OCI-LY1 (cell line): ENCODE data around the gene CTIF.

ENCODE experiments used
- H2AFZ ChIP-seq: fragments of 200-600 bp; sonication (generic), shearing (Covaris generic); 2 replicates; pipeline ENCODE4 v1.6.0; 2014; ENCODE audit warnings: antibody characterized with exemption, mild to moderate bottlenecking, low read length
- H3F3A ChIP-seq: fragments of 200-600 bp; sonication (generic), shearing (Covaris generic); 2 replicates; pipeline ENCODE4 v1.6.0; 2014; ENCODE audit warnings: mild to moderate bottlenecking, antibody characterized with exemption, low read length, moderate library complexity; ENCODE audit not compliant: insufficient read depth
- H3K27ac ChIP-seq: fragments of 200-600 bp; sonication (generic); 2 replicates; pipeline ENCODE4 v1.5.1; 2014; ENCODE audit warnings: low read length, mixed run types, mild to moderate bottlenecking, low read depth; ENCODE audit not compliant: poor library complexity, severe bottlenecking
- H3K27me3 ChIP-seq: fragments of 200-600 bp; sonication (generic); 2 replicates; pipeline ENCODE4 v1.6.0; 2014; ENCODE audit warnings: antibody characterized with exemption, mild to moderate bottlenecking, low read length, moderate library complexity; ENCODE audit not compliant: insufficient read depth
- H3K36me3 ChIP-seq: fragments of 200-600 bp; sonication (generic); 2 replicates; pipeline ENCODE4 v1.6.1; 2014; ENCODE audit warnings: mild to moderate bottlenecking, antibody characterized with exemption, low read length, moderate library complexity, mixed read lengths; ENCODE audit not compliant: insufficient read depth
- H3K4me1 ChIP-seq: fragments of 200-600 bp; sonication (generic); 2 replicates; pipeline ENCODE4 v1.5.1; 2014; ENCODE audit warnings: mild to moderate bottlenecking, low read length, moderate library complexity; ENCODE audit not compliant: insufficient read depth, severe bottlenecking
- H3K4me2 ChIP-seq: fragments of 200-600 bp; sonication (generic), shearing (Covaris generic); 2 replicates; pipeline ENCODE4 v1.6.1; 2014; ENCODE audit warnings: low read length
- H3K4me3 ChIP-seq: fragments of 200-600 bp; sonication (generic); 2 replicates; pipeline ENCODE4 v1.5.1; 2014; ENCODE audit warnings: low read length, low read depth, mild to moderate bottlenecking, mixed read lengths; ENCODE audit not compliant: poor library complexity, severe bottlenecking
- H3K79me2 ChIP-seq: fragments of 200-600 bp; shearing (Covaris generic); 2 replicates; pipeline ENCODE4 v1.6.1; 2016; ENCODE audit warnings: mixed run types, low read length, mixed read lengths; ENCODE audit not compliant: insufficient read depth
- H3K9ac ChIP-seq: fragments of 200-600 bp; sonication (generic), shearing (Covaris generic); 2 replicates; pipeline ENCODE4 v1.6.1; 2014; ENCODE audit warnings: mild to moderate bottlenecking, low read length, mixed read lengths
- H3K9me2 ChIP-seq: fragments of 200-600 bp; sonication (generic), shearing (Covaris generic); 2 replicates; pipeline ENCODE4 v1.6.1; 2014; ENCODE audit warnings: low read depth, mild to moderate bottlenecking, low read length, mixed read lengths
- H3K9me3 ChIP-seq: fragments of 200-600 bp; shearing (Covaris generic); 2 replicates; pipeline ENCODE4 v1.6.1; 2014; ENCODE audit warnings: low read length, mixed read lengths
- H4K20me1 ChIP-seq: fragments of 200-600 bp; sonication (generic), shearing (Covaris generic); 2 replicates; pipeline ENCODE4 v1.6.0; 2016; ENCODE audit warnings: mild to moderate bottlenecking, low read length; ENCODE audit not compliant: insufficient read depth
- EZH2 ChIP-seq: fragments of 200-600 bp; sonication (generic), shearing (Covaris generic); IDR thresholded peaks from 2 replicates; pipeline ENCODE4 v1.8.0; 2017; ENCODE audit warnings: borderline replicate concordance, mixed run types, mild to moderate bottlenecking, antibody characterized with exemption, low read length, moderate library complexity, mixed read lengths
- TF ChIP-seq, protein P1 (sequence below): fragments of 200-600 bp; sonication (generic), shearing (Covaris generic); IDR thresholded peaks from 2 replicates; pipeline ENCODE4 v1.5.1; 2017; ENCODE audit warnings: mild to moderate bottlenecking, antibody characterized with exemption, low read length, moderate library complexity, mixed read lengths

CTIF gene

DNA sequence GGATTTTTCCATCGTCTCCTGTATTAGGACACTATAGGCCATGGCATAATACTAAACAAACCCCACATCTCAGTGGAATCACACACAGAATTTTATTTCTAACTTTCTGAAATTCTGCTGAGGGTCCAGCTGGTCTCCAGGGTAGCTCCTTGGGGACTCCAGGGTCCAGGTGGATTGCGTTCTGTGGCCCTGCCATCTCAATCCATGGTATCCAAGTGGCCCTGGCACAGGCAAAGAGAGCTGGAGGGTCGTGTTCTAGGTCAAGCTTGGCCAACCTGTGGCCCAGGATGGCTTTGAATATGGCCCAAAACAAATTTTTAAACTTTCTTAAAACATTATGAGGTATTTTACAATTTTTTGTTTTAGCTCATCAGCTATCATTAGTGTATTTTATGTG, 134.6 kb downstream of the CTIF start:
- Histone ChIP-seq H2AFZ (no peak overlapping the region), H3K27me3 (no peaks in the 10 kb centered on the region), H3K79me2 (no peaks in the 10 kb centered on the region), H3K9me3 (no peaks in the 10 kb centered on the region), H3K36me3 (no peaks in the 10 kb centered on the region), H3K27ac (no peak overlapping the region), H3K9ac (no peak overlapping the region), H3K4me2 (no peak overlapping the region), H3F3A (no peaks in the 10 kb centered on the region), H3K4me3 (no peak overlapping the region), H3K4me1 (peaks cover 6% of the 10 kb centered on the region), H3K9me2 (no peaks in the 10 kb centered on the region), H4K20me1 (no peaks in the 10 kb centered on the region)
- TF ChIP-seq, protein P1, sequence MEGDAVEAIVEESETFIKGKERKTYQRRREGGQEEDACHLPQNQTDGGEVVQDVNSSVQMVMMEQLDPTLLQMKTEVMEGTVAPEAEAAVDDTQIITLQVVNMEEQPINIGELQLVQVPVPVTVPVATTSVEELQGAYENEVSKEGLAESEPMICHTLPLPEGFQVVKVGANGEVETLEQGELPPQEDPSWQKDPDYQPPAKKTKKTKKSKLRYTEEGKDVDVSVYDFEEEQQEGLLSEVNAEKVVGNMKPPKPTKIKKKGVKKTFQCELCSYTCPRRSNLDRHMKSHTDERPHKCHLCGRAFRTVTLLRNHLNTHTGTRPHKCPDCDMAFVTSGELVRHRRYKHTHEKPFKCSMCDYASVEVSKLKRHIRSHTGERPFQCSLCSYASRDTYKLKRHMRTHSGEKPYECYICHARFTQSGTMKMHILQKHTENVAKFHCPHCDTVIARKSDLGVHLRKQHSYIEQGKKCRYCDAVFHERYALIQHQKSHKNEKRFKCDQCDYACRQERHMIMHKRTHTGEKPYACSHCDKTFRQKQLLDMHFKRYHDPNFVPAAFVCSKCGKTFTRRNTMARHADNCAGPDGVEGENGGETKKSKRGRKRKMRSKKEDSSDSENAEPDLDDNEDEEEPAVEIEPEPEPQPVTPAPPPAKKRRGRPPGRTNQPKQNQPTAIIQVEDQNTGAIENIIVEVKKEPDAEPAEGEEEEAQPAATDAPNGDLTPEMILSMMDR: no peak
- no peak for TF ChIP-seq EZH2

DNA sequence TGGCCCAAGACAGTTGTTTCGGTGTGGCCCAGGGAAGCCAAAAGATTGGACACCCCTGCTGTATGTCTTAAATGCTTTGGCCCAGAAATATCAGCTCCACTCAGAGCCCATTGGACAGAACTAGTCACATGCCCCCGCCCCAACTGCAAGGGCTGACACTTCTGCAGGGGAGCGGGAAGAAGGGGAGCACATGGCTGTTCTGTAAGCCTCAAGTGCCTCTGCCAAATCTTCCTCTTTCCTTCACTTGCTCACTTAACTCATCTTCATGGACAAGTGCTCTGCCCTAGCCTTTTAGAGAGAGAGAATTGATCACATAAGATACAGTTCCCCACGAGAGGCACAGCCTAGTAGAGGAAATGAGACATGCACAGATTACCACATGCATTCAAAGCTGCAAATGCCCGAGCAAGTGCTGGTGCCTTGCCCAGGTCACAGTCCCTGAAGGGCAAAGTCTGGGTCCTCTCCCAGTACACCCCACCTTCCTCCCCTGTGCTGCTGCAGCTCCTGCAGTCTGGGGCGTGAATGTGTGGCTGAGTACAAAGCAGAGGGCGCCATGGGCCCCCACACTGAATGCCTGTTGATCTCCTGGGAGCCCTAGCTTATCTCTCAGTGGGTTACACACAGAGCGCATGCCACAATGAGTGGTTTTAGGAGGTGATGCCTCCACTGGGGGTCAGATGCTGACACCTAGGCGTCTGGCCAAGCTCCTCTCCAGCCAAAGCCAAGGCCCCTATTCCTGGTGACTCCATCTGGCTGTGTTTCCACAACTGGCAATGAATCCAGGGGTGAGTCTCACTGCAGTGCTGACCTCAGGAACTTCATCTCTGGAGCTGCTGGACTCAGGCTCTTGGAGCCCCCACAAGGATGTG, 135.3 kb downstream of the CTIF start:
- Histone ChIP-seq H3K9me2 (no peaks in the 10 kb centered on the region), H3K9me3 (no peaks in the 10 kb centered on the region), H2AFZ (no peak overlapping the region), H3K4me1 (peaks cover 6% of the 10 kb centered on the region), H3K36me3 (no peaks in the 10 kb centered on the region), H4K20me1 (no peaks in the 10 kb centered on the region), H3K27ac (no peak overlapping the region), H3K4me2 (no peak overlapping the region), H3K79me2 (no peaks in the 10 kb centered on the region), H3K27me3 (no peaks in the 10 kb centered on the region), H3F3A (no peaks in the 10 kb centered on the region), H3K4me3 (no peak overlapping the region), H3K9ac (no peak overlapping the region)
- TF ChIP-seq, protein P1: no peak
- TF ChIP-seq EZH2: no peak

DNA sequence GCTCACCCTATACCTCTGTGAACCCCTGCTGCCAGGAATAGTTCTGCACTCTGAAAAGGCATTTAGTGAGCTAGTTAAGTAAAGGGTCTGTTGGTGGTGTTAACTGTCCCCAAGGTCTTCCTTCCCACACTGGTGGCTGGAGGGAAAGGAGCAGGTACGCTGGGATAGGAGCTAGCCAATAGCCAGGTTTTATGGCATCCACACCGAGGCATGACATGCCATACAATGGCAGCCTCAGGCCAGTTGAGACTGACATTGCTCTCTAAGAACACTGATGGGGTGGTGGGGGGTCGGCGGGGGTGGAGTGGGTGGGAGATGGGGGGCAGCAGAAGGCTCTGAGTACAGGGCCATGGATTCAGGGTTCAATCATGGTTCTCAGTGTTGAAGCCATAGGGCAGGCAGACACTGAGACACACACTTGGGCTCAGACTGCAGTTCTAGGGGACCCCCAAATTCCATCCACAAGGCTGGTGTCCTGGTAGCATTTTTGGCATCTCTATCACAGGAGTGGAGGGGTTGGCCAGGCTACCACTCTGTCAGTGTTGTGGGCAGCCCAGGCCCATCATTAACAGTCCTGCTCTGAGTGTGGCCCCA, 136.0 kb downstream of the CTIF start:
- Histone ChIP-seq H3K4me3 (no peak overlapping the region), H3K79me2 (no peaks in the 10 kb centered on the region), H3K9me3 (no peaks in the 10 kb centered on the region), H3K4me2 (no peak overlapping the region), H3K9me2 (no peaks in the 10 kb centered on the region), H4K20me1 (no peaks in the 10 kb centered on the region), H3K36me3 (no peaks in the 10 kb centered on the region), H3F3A (no peaks in the 10 kb centered on the region), H2AFZ (no peak overlapping the region), H3K27me3 (no peaks in the 10 kb centered on the region), H3K9ac (no peak overlapping the region), H3K27ac (no peak overlapping the region), H3K4me1 (peaks cover 6% of the 10 kb centered on the region)
- TF ChIP-seq, protein P1: no peak
- no peak for TF ChIP-seq EZH2
